Heart left ventricle (tissue), 13 donors: ENCODE results near the gene BAG3.

Experiments used
- POLR2A ChIP-seq, 2 donors: fragments of 450-650 bp; IDR thresholded peaks; one replicate each; pipeline ENCODE4 v1.6.1; 2017; ENCODE audit warnings: antibody characterized with exemption in 2 of 2, mild to moderate bottlenecking in 2 of 2, moderate library complexity in 2 of 2
- TF ChIP-seq, protein P1 (sequence below), 12 donors: fragments of 200-600 bp; sonication (generic) in 4 of 12; IDR thresholded peaks; one replicate each; pipeline versions ENCODE4 v1.5.0 to v1.8.0; 2018 to 2022; ENCODE audit warnings: antibody characterized with exemption in 12 of 12, mild to moderate bottlenecking in 5 of 12
- donor health status: ischemic (EF 13 %, LVEDD 7.1; RV severe dilation, severe dysfunction).
- donor health status: DM: no; HTN: yes; CAD: no.
- donor health status: DM: no; HTN: no; CAD: no.
- donor health status: ischemic (EF 25% LVEDD 6.9; RV normal size, moderate dysfunction).
- donor health status: ischemic (EF 25% LVEDD 5.7; RV mildly dilated, moderate dysfunction).
- donor health status: ischemic (EF 35%, LVEDD 5.7; RV mildly dilated, moderate dysfunction).
- donor health status: nonischemic (EF 11% LVEDD 7.7; RV severe dilation, severe dysfunction).
- donor health status: DM: yes; HTN: yes; CAD: no.
- donor health status: PGD.
- donor health status: ischemic (EF 29% LVEDD 5.4; RV normal size, mild dysfunction).
- donor health status: nonischemic (EF 23%, LVEDD 6.1; RV moderate dilation, normal function).

DNA sequence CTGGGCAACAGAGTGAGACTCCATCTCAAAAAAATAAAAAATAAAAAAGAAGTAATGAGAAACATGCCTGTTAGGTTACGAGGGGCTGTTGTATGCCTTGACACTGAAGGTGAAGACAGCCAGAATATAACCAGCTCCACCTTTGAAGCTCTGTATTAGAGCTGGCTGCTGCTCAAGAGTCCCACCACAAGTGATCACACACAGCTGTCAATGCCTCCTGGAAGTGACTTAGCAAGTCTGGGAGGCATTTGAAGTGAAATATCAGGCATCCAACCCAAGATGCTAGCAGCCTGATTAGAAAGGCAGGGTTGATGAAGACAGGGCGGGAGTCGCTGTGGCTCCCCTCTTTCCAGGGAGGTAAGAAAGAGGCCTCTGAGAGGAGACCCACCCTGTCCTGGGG is 40.5 kb downstream of the BAG3 start:
- TF ChIP-seq, protein P1, sequence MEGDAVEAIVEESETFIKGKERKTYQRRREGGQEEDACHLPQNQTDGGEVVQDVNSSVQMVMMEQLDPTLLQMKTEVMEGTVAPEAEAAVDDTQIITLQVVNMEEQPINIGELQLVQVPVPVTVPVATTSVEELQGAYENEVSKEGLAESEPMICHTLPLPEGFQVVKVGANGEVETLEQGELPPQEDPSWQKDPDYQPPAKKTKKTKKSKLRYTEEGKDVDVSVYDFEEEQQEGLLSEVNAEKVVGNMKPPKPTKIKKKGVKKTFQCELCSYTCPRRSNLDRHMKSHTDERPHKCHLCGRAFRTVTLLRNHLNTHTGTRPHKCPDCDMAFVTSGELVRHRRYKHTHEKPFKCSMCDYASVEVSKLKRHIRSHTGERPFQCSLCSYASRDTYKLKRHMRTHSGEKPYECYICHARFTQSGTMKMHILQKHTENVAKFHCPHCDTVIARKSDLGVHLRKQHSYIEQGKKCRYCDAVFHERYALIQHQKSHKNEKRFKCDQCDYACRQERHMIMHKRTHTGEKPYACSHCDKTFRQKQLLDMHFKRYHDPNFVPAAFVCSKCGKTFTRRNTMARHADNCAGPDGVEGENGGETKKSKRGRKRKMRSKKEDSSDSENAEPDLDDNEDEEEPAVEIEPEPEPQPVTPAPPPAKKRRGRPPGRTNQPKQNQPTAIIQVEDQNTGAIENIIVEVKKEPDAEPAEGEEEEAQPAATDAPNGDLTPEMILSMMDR (IDR thresholded peaks at IDR 0.05): no peak
- no peak for TF ChIP-seq POLR2A (IDR thresholded peaks at IDR 0.05)
